Neural progenitor cell (in vitro differentiated cells): Measurements from ENCODE around the gene C2orf74. TPM values are rescaled to one million over a fixed set of nuclear protein-coding genes. Genes with fewer than 3 reads are reported as not detected.

Experiments used
- DNase-seq: peaks from one replicate; pipeline ENCODE4 v3.0.0-alpha.2; 2016; ENCODE audit warnings: low spot score
- H2AFZ ChIP-seq: fragments of 200-600 bp; sonication (generic); replicated peaks from 2 replicates; pipeline ENCODE4 v1.6.1; 2016; ENCODE audit warnings: antibody characterized with exemption
- H3F3A ChIP-seq: fragments of 200-600 bp; sonication (generic); 2 replicates; pipeline ENCODE4 v1.6.1; 2016; ENCODE audit warnings: antibody characterized with exemption, low read depth
- H3K27ac ChIP-seq: fragments of 200-600 bp; sonication (generic); 2 replicates; pipeline ENCODE4 v1.5.1; 2016; ENCODE audit warnings: mild to moderate bottlenecking
- H3K27me3 ChIP-seq: fragments of 200-600 bp; sonication (generic); 2 replicates; pipeline ENCODE4 v1.6.1; 2016; ENCODE audit warnings: mild to moderate bottlenecking, moderate library complexity
- H3K36me3 ChIP-seq: fragments of 200-600 bp; sonication (generic); 2 replicates; pipeline ENCODE4 v1.5.1; 2016
- H3K4me1 ChIP-seq: fragments of 200-600 bp; sonication (generic); 2 replicates; pipeline ENCODE4 v1.6.1; 2016; ENCODE audit warnings: mixed run types
- H3K4me2 ChIP-seq: fragments of 200-600 bp; sonication (generic); 2 replicates; pipeline ENCODE4 v1.6.1; 2016
- H3K4me3 ChIP-seq: fragments of 200-600 bp; sonication (generic); 2 replicates; pipeline ENCODE4 v1.5.1; 2016
- H3K79me2 ChIP-seq: fragments of 200-600 bp; sonication (generic); 2 replicates; pipeline ENCODE4 v1.6.1; 2016; ENCODE audit warnings: low read depth
- H3K9ac ChIP-seq: fragments of 200-600 bp; sonication (generic); 2 replicates; pipeline ENCODE4 v1.6.1; 2016
- H3K9me3 ChIP-seq: fragments of 200-600 bp; sonication (generic); 2 replicates; pipeline ENCODE4 v1.5.1; 2016; ENCODE audit warnings: low read depth
- H4K20me1 ChIP-seq: fragments of 200-600 bp; sonication (generic); 2 replicates; pipeline ENCODE4 v1.6.1; 2016; ENCODE audit warnings: low read depth
- H3K27ac Mint-ChIP-seq: 3 replicates; pipeline ENCODE4 v1.8.0; 2021; ENCODE audit warnings: mixed read lengths
- H3K27me3 Mint-ChIP-seq: 2 replicates; pipeline ENCODE4 v1.8.0; 2022; ENCODE audit warnings: low read depth, mild to moderate bottlenecking, inconsistent platforms, moderate library complexity, mixed read lengths; ENCODE audit not compliant: insufficient read depth
- H3K36me3 Mint-ChIP-seq: 3 replicates; pipeline ENCODE4 v1.8.0; 2021; ENCODE audit warnings: mixed read lengths
- H3K4me1 Mint-ChIP-seq: 3 replicates; pipeline ENCODE4 v1.8.0; 2021; ENCODE audit warnings: mixed read lengths
- H3K4me3 Mint-ChIP-seq: 3 replicates; pipeline ENCODE4 v1.8.0; 2021; ENCODE audit warnings: mild to moderate bottlenecking, moderate library complexity, mixed read lengths
- H3K9me3 Mint-ChIP-seq: 3 replicates; pipeline ENCODE4 v1.8.0; 2020; ENCODE audit warnings: mixed read lengths
- CTCF ChIP-seq: fragments of 200-600 bp; sonication (generic); IDR thresholded peaks from 2 replicates; pipeline ENCODE4 v1.5.1; 2017; ENCODE audit warnings: antibody characterized with exemption, mild to moderate bottlenecking
- EZH2 ChIP-seq: fragments of 200-600 bp; sonication (generic); IDR thresholded peaks from 2 replicates; pipeline ENCODE4 v1.6.1; 2017; ENCODE audit warnings: antibody characterized with exemption, mild to moderate bottlenecking, moderate library complexity
- EZH2phosphoT487 ChIP-seq: fragments of 200-600 bp; sonication (generic); IDR thresholded peaks from 2 replicates; pipeline ENCODE4 v1.6.1; 2017; ENCODE audit warnings: antibody characterized with exemption
- total RNA-seq: library from RNA; depleted of rRNA; stranded (reverse); fragments of >200 nt; gene quantifications from 2 replicates; pipeline ENCODE4 v1.2.3, GENCODE V29; 2015; ENCODE audit warnings: low replicate concordance

Gene C2orf74
- total RNA-seq, 1 donor from 2014 or later = 20.9 TPM

GRCh38 chr2:61210332-61210981 lies 48.5 kb downstream of the C2orf74 start:
- no peak overlapping the region for H3K4me3 Mint-ChIP-seq

DNA sequence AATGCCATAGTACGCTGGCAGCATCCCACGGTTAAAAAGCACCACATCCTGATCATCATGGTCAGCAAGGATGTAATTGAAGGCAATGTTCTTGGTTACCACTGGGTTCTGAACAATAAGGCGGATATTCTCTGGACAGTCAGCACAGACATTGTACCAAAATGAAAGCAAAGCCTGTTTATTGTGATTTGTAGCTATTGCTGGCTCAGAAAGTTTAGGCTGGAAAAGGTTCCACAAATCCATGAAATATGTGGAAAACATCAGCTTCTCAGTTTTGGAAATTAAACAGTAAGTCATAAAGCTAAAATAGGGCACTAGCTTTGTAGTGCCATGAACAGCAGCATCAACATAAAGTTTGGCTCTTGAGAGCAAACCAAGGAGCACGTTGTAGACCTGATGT lies 52.2 kb downstream of the C2orf74 start:
- no peak overlapping the region for H3K27ac Mint-ChIP-seq
- Histone ChIP-seq H4K20me1 (no peaks in the 10 kb centered on the region), H2AFZ (no peak overlapping the region), H3K36me3 (peaks cover 15% of the 10 kb centered on the region), H3K9me3 (no peaks in the 10 kb centered on the region), H3K79me2 (no peaks in the 10 kb centered on the region), H3K27me3 (no peaks in the 10 kb centered on the region), H3F3A (no peaks in the 10 kb centered on the region), H3K27ac (peak overlapping the region; percentile 14), H3K4me1 (no peaks in the 10 kb centered on the region), H3K4me2 (no peak overlapping the region), H3K4me3 (no peak overlapping the region), H3K9ac (no peak overlapping the region)
- DNase-seq = no peak
- no peaks in the 10 kb centered on the region for H3K4me1 Mint-ChIP-seq
- H3K27me3 Mint-ChIP-seq = no peaks in the 10 kb centered on the region
- no peak for TF ChIP-seq EZH2phosphoT487
- TF ChIP-seq EZH2 = no peak
- no peak for TF ChIP-seq CTCF
- peaks cover 13% of the 10 kb centered on the region for H3K36me3 Mint-ChIP-seq
- H3K9me3 Mint-ChIP-seq = no peaks in the 10 kb centered on the region
- no peak overlapping the region for H3K4me3 Mint-ChIP-seq

More at GRCh38 chr2:61210332-61210981, 48.5 kb downstream of the C2orf74 start:
- peaks cover 11% of the 10 kb centered on the region for H3K36me3 Mint-ChIP-seq
- Histone ChIP-seq H3K27ac (no peak overlapping the region), H3K36me3 (peaks cover 18% of the 10 kb centered on the region), H3K4me3 (no peak overlapping the region), H3F3A (no peaks in the 10 kb centered on the region), H3K79me2 (no peaks in the 10 kb centered on the region), H4K20me1 (no peaks in the 10 kb centered on the region), H3K4me2 (no peak overlapping the region), H3K9me3 (no peaks in the 10 kb centered on the region), H3K9ac (no peak overlapping the region), H3K4me1 (peaks cover 10% of the 10 kb centered on the region), H3K27me3 (no peaks in the 10 kb centered on the region), H2AFZ (no peak overlapping the region)
- H3K27me3 Mint-ChIP-seq = no peaks in the 10 kb centered on the region
- DNase-seq = no peak
- H3K4me1 Mint-ChIP-seq = no peaks in the 10 kb centered on the region
- H3K9me3 Mint-ChIP-seq = no peaks in the 10 kb centered on the region
- TF ChIP-seq EZH2 = no peak
- TF ChIP-seq CTCF = no peak
- no peak for TF ChIP-seq EZH2phosphoT487
- H3K27ac Mint-ChIP-seq = no peak overlapping the region

Other genes starting within 250 kb of the C2orf74 start
- gene PEX13, start 144.5 kb upstream of the C2orf74 start, total RNA-seq = 64.9 and 74.9 TPM in 2 replicates
- 10.4 and 11.3 TPM in 2 replicates for gene PUS10, start 143.9 kb upstream of the C2orf74 start, total RNA-seq
- 28.3 and 47.3 TPM in 2 replicates for gene SANBR, start 96.3 kb upstream of the C2orf74 start, total RNA-seq